Loucy (cell line): ENCODE results near the gene ACTR3C.

Experiments used
- H2AFZ ChIP-seq: fragments of 200-600 bp; sonication (generic); 2 replicates; pipeline ENCODE4 v1.6.0; 2016; ENCODE audit warnings: antibody characterized with exemption, mild to moderate bottlenecking, low read length, moderate library complexity
- H3F3A ChIP-seq: fragments of 200-600 bp; 2 replicates; pipeline ENCODE4 v1.6.0; 2016; ENCODE audit warnings: antibody characterized with exemption, low read depth, mild to moderate bottlenecking
- H3K27me3 ChIP-seq: fragments of 200-600 bp; sonication (generic); 2 replicates; pipeline ENCODE4 v1.6.1; 2014; ENCODE audit warnings: low read length, mild to moderate bottlenecking; ENCODE audit not compliant: insufficient read depth, poor library complexity, severe bottlenecking
- H3K36me3 ChIP-seq: fragments of 200-600 bp; sonication (generic); 2 replicates; pipeline ENCODE4 v1.6.1; 2016; ENCODE audit warnings: low read length; ENCODE audit not compliant: insufficient read depth
- H3K4me1 ChIP-seq: fragments of 200-600 bp; sonication (generic); 2 replicates; pipeline ENCODE4 v1.5.1; 2014; ENCODE audit warnings: low read length, mild to moderate bottlenecking; ENCODE audit not compliant: insufficient read depth, poor library complexity, severe bottlenecking
- H3K4me2 ChIP-seq: fragments of 200-600 bp; sonication (generic); 2 replicates; pipeline ENCODE4 v1.6.0; 2014; ENCODE audit warnings: antibody characterized with exemption, low read length, low read depth, mild to moderate bottlenecking; ENCODE audit not compliant: poor library complexity, severe bottlenecking
- H3K4me3 ChIP-seq: fragments of 200-600 bp; sonication (generic); 2 replicates; pipeline ENCODE4 v1.5.1; 2014; ENCODE audit warnings: low read length, mild to moderate bottlenecking, mixed read lengths; ENCODE audit not compliant: poor library complexity, severe bottlenecking
- H3K79me2 ChIP-seq: fragments of 200-600 bp; sonication (generic); 2 replicates; pipeline ENCODE4 v1.6.1; 2014; ENCODE audit warnings: low read length; ENCODE audit not compliant: insufficient read depth
- H3K9ac ChIP-seq: fragments of 200-600 bp; sonication (generic); 2 replicates; pipeline ENCODE4 v1.6.0; 2014; ENCODE audit warnings: mild to moderate bottlenecking, low read depth, low read length, moderate library complexity; ENCODE audit not compliant: poor library complexity, severe bottlenecking
- H3K9me2 ChIP-seq: fragments of 200-600 bp; sonication (generic); replicated peaks from 2 replicates; pipeline ENCODE4 v1.6.1; 2016; ENCODE audit warnings: low read depth, low read length, mixed read lengths
- H3K9me3 ChIP-seq: fragments of 200-600 bp; sonication (generic); 2 replicates; pipeline ENCODE4 v1.6.1; 2014; ENCODE audit warnings: mild to moderate bottlenecking, antibody characterized with exemption, low read length, low read depth; ENCODE audit not compliant: insufficient read depth
- H4K20me1 ChIP-seq: fragments of 200-600 bp; sonication (generic); 2 replicates; pipeline ENCODE4 v1.6.0; 2014; ENCODE audit warnings: antibody characterized with exemption, low read length, mild to moderate bottlenecking; ENCODE audit not compliant: insufficient read depth, poor library complexity, severe bottlenecking
- EZH2phosphoT487 ChIP-seq: fragments of 200-600 bp; IDR thresholded peaks from 2 replicates; pipeline ENCODE4 v1.6.1; 2018; ENCODE audit warnings: antibody characterized with exemption, mild to moderate bottlenecking, moderate library complexity, borderline replicate concordance
- TF ChIP-seq, protein P1 (sequence below): fragments of 200-600 bp; sonication (generic); conservative IDR thresholded peaks from 2 replicates; pipeline ENCODE4 v1.5.1; 2014; ENCODE audit warnings: mild to moderate bottlenecking, antibody characterized with exemption, low read length

The ACTR3C gene

DNA sequence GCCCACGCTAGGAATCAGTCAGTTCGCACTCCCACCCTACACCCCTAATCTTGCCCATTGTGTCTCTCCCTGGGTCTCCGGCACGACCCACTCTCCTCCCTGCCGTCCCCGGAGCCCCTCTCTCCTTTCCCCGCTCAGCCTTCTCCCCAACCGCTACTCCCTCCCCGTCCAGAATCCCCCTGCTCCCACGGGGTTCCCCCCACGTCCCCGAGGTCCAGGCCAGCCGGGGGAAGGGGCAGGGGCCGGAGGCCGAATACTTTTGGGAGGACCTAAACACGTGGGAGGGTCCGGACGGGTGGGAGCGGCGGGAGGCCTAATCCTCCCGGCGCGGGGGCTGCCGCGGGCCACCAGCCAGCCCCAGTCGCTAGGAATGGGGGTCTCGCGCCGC is 17.5 kb upstream of the ACTR3C start:
- H3K9me3 ChIP-seq: no peaks in the 10 kb centered on the region
- H3K27me3 ChIP-seq: no peaks in the 10 kb centered on the region
- H2AFZ ChIP-seq: no peak overlapping the region
- H3K4me3 ChIP-seq: no peak overlapping the region
- no peaks in the 10 kb centered on the region for H3K79me2 ChIP-seq
- no peak overlapping the region for H3K4me2 ChIP-seq
- no peaks in the 10 kb centered on the region for H3K4me1 ChIP-seq
- TF ChIP-seq EZH2phosphoT487: no peak
- TF ChIP-seq, protein P1, sequence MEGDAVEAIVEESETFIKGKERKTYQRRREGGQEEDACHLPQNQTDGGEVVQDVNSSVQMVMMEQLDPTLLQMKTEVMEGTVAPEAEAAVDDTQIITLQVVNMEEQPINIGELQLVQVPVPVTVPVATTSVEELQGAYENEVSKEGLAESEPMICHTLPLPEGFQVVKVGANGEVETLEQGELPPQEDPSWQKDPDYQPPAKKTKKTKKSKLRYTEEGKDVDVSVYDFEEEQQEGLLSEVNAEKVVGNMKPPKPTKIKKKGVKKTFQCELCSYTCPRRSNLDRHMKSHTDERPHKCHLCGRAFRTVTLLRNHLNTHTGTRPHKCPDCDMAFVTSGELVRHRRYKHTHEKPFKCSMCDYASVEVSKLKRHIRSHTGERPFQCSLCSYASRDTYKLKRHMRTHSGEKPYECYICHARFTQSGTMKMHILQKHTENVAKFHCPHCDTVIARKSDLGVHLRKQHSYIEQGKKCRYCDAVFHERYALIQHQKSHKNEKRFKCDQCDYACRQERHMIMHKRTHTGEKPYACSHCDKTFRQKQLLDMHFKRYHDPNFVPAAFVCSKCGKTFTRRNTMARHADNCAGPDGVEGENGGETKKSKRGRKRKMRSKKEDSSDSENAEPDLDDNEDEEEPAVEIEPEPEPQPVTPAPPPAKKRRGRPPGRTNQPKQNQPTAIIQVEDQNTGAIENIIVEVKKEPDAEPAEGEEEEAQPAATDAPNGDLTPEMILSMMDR: no peak
- no peak overlapping the region for H3K9ac ChIP-seq
- no peaks in the 10 kb centered on the region for H4K20me1 ChIP-seq
- no peaks in the 10 kb centered on the region for H3F3A ChIP-seq
- H3K9me2 ChIP-seq: no peaks in the 10 kb centered on the region
- H3K36me3 ChIP-seq: peaks cover 19% of the 10 kb centered on the region; the same call in 1 of the 2 replicates

DNA sequence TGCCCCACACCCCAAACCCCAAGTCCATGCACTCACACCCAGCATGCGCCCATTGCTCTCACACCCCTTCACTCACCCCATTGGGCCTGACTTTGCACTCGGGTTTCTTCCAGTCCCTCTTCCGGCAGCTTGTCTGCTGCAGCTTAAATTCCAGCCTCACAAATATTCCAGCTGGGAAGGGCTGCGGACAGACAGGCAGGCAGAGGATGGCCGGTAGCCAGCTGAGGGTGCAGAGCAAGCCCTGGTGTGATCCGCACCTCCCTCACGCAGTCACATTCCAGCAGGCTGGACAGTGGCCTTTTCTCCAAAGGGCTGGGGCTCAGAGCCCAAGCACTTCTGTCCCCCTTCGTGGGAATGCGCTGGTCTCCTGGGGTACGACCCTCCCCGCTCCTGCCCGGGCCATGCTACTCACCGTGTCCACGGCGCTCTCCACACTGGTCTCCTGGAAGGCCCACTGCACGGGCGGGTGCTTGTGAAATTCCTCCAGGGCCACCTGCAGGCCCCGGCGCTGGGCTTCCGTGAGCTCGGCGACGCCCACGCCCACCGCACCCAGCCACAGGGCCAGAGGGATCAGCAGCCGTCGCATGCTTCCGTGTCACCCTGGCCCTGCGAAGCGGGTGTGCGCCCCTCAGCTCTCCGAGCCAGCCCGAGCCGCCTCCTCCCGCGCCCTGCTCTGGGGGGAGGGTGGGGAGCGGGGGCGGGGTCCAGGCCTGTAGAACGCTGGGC is 16.8 kb upstream of the ACTR3C start:
- H3F3A ChIP-seq: no peaks in the 10 kb centered on the region
- H3K27me3 ChIP-seq: no peaks in the 10 kb centered on the region
- no peaks in the 10 kb centered on the region for H3K9me3 ChIP-seq
- H3K4me3 ChIP-seq: no peak overlapping the region
- H3K9me2 ChIP-seq: no peaks in the 10 kb centered on the region
- no peak overlapping the region for H2AFZ ChIP-seq
- no peaks in the 10 kb centered on the region for H4K20me1 ChIP-seq
- peaks cover 19% of the 10 kb centered on the region; the same call in 1 of the 2 replicates for H3K36me3 ChIP-seq
- TF ChIP-seq, protein P1: no peak
- TF ChIP-seq EZH2phosphoT487: no peak
- no peaks in the 10 kb centered on the region for H3K4me1 ChIP-seq
- no peaks in the 10 kb centered on the region for H3K79me2 ChIP-seq
- no peak overlapping the region for H3K4me2 ChIP-seq
- H3K9ac ChIP-seq: no peak overlapping the region

DNA sequence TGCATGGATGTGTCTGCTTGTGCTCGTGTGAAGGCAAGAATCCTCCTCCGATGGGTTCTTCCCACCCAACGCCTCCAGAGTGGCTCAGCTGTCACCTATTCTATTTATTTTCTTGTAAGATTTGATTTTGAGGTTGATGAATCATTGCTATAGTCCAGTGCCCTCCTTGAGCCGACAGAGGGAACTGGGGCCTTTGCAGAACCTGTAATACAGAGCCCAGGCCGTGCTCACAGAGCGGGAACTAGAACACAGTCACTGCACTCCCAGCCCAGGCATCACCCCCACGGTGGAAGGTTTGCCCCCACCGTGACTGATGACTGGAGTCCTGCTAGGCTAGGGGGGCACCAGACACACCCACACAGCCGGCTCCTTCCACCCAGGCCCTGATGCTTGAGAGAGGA is 16.1 kb upstream of the ACTR3C start:
- TF ChIP-seq EZH2phosphoT487: no peak
- TF ChIP-seq, protein P1: no peak
- Histone ChIP-seq H3K4me2 (no peak overlapping the region), H3K27me3 (no peaks in the 10 kb centered on the region), H3F3A (no peaks in the 10 kb centered on the region), H3K4me3 (no peak overlapping the region), H4K20me1 (no peaks in the 10 kb centered on the region), H3K4me1 (no peaks in the 10 kb centered on the region), H3K36me3 (peaks cover 19% of the 10 kb centered on the region; the same call in 1 of the 2 replicates), H3K9me3 (no peaks in the 10 kb centered on the region), H3K9ac (no peak overlapping the region), H3K79me2 (no peaks in the 10 kb centered on the region), H3K9me2 (no peaks in the 10 kb centered on the region), H2AFZ (no peak overlapping the region)
